ENCODE results near the gene TXN.
"Not testable (repeated sequence)": the region's sequence is repeated elsewhere in the genome, so short reads cannot be mapped to it uniquely, and the experiment has no call there.

The TXN gene

DNA sequence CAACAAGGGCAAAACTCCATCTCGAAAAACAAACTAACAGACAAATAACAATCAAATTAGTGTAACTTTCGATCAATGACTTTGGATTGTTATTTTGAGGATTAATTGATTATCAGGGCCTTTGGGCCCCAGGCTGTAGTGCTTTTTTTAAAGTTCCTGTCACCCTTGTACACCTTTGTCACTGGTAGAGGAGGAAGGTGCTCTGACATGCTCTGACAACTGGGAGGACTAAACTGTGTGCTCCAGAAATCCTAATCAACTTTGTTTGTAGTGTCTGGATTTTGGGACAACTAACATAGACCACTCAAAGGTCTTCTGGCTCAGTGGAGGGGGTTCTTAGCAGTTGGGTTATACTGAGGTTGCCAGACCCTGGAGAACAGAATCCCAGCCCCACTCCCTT lies 1.8 kb downstream of the TXN start:
- peak overlapping the region; percentile 81 for H3K4me3 ChIP-seq (replicated peaks; ENCODE audit: low read depth, low read length)
- no peak for DNase-seq (ENCODE audit: low read depth)
- TF ChIP-seq, protein P1, sequence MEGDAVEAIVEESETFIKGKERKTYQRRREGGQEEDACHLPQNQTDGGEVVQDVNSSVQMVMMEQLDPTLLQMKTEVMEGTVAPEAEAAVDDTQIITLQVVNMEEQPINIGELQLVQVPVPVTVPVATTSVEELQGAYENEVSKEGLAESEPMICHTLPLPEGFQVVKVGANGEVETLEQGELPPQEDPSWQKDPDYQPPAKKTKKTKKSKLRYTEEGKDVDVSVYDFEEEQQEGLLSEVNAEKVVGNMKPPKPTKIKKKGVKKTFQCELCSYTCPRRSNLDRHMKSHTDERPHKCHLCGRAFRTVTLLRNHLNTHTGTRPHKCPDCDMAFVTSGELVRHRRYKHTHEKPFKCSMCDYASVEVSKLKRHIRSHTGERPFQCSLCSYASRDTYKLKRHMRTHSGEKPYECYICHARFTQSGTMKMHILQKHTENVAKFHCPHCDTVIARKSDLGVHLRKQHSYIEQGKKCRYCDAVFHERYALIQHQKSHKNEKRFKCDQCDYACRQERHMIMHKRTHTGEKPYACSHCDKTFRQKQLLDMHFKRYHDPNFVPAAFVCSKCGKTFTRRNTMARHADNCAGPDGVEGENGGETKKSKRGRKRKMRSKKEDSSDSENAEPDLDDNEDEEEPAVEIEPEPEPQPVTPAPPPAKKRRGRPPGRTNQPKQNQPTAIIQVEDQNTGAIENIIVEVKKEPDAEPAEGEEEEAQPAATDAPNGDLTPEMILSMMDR (IDR thresholded peaks at IDR 0.05; ENCODE audit: low read length, missing control alignments) = no peak

DNA sequence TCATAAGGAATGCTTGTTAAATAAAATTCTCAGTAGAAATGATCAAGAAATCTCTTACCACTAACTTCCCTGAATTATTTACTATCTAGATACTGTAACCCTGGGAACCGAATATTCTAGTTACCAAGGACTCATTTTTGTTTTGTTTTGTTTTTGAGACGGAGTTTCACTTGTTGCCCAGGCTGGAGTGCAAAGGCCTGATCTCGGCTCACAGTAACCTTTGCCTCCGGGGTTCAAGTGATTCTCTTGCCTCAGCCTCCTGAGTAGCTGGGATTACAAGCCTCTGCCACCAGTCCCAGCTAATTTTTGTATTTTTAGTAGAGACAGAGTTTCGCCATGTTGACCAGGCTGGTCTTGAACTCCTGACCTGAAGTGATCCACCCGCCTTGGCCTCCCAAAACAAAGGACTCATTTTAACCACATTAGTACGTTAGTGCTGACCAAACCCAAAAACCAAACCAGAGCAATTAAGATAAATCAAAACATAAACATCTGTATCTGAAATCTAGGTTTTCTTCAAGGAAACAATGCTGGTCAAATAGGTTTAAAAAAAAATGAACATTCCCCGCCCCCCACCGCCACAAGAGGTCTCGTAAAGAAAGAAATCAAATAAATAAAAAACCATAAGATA lies 3.7 kb downstream of the TXN start:
- no peak overlapping the region for H3K4me3 ChIP-seq (replicated peaks; ENCODE audit: low read depth, low read length)
- peak; percentile 25 for DNase-seq (ENCODE audit: low read depth)
- TF ChIP-seq, protein P1 (IDR thresholded peaks at IDR 0.05; ENCODE audit: low read length, missing control alignments) = no peak

DNA sequence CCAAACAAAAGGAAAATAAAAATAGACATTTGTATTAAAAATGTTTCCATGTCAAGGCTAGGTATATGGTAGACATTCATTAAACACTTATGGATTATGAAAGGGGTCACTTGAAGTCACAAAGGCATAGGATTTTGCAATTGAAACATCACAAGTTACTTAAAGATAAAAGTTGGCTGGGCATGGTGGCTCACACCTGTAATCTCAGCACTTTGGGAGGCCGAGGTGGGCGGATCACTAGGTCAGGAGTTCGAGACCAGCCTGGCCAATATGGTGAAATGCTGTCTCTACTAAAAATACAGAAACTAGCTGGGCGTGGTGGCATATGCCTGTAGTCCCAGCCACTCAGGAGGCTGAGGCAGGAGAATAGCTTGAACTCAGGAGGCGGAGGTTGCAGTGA lies 4.5 kb downstream of the TXN start:
- DNase-seq (ENCODE audit: low read depth); H3K4me3 ChIP-seq (replicated peaks; ENCODE audit: low read depth, low read length): not testable (repeated sequence)

DNA sequence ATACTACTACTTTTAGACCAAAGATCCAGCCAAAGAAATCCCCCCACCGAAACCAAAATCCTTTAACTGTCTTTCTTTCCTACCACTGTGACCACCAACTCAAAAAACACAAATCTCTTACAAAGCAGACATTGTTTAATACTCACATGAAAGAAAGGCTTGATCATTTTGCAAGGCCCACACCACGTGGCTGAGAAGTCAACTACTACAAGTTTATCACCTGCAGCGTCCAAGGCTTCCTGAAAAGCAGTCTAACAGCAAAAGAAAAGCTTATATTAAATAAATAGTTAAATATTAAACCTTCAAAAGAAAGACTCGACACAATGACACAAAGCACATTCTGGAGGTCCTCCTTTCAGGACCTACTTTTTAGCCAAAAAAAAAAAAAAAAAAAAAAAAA lies 5.1 kb downstream of the TXN start:
- no peak for DNase-seq (ENCODE audit: low read depth)
- no peak overlapping the region for H3K4me3 ChIP-seq (replicated peaks; ENCODE audit: low read depth, low read length)
- TF ChIP-seq, protein P1 (IDR thresholded peaks at IDR 0.05; ENCODE audit: low read length, missing control alignments) = no peak

DNA sequence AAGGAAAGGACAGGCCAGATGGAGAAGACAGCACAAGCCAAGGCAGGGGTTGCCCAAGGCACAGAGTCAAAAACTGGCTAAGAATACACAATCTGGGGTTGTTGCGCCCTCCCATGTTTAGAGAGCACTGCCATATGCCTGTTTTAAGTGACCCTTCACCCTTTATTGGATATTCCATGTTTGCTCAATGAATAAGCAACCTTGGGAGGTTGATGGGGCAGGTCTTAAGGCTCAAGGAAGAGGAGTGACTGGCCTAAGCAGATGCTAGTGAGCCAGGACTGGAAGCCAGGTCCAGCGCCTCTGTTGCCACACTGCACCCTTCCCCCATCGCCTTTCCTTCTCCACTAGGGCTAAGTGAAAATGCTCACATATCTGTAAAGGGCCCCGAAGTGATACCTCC lies 6.7 kb downstream of the TXN start:
- no peak for DNase-seq (ENCODE audit: low read depth)
- no peak overlapping the region for H3K4me3 ChIP-seq (replicated peaks; ENCODE audit: low read depth, low read length)
- TF ChIP-seq, protein P1 (IDR thresholded peaks at IDR 0.05; ENCODE audit: low read length, missing control alignments) = no peak

DNA sequence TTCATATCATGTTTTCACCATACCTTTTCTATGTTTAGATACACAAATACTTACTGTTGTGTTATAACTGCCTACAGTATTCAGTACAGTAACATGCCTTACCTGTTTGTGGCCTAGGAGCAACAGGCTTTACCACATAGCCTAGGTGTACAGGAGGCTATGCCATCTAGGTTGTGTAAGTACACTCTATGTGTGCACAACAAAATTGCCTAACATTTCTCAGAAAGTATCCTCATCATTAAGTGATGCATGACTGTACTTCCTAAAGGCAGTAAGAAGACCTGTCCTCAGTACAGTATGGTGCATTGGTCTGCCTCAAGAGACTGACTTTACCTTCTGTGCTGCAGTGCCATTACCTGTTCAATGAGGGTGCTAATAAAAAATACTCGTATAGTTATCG lies 7.9 kb downstream of the TXN start:
- no peak overlapping the region for H3K4me3 ChIP-seq (replicated peaks; ENCODE audit: low read depth, low read length)
- TF ChIP-seq, protein P1 (IDR thresholded peaks at IDR 0.05; ENCODE audit: low read length, missing control alignments) = no peak
- peak; percentile 29 for DNase-seq (ENCODE audit: low read depth)

DNA sequence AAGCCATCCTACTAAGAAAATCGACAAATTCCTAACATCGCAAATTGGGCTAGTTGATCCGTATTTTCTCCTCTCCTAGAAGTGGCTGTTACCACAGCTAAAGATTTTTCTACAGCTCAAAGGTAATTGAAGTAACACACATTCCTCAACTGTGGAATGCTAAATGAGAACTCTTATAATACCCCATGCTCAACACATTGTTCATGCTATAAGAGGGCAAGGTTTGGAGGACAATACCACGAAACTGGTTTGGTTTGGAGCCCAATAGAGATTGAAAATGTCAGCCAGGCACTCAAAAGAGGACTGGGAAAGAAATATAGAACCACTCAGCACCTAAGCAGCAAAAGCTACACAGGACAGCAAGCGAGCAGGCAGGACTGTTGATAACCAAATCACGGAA lies 10.1 kb downstream of the TXN start:
- no peak overlapping the region for H3K4me3 ChIP-seq (replicated peaks; ENCODE audit: low read depth, low read length)
- TF ChIP-seq, protein P1 (IDR thresholded peaks at IDR 0.05; ENCODE audit: low read length, missing control alignments) = no peak
- no peak for DNase-seq (ENCODE audit: low read depth)

Data from fibroblast of pulmonary artery (primary cell).